ENCODE data around the gene RABL2A. TPM values are rescaled to one million over a fixed set of nuclear protein-coding genes. Genes with fewer than 3 reads are reported as not detected.
"Not testable (repeated sequence)": the region's sequence is repeated elsewhere in the genome, so short reads cannot be mapped to it uniquely, and the experiment has no call there.

The RABL2A gene
- polyA plus RNA-seq, 1 experiment, result 13.0 TPM

DNA sequence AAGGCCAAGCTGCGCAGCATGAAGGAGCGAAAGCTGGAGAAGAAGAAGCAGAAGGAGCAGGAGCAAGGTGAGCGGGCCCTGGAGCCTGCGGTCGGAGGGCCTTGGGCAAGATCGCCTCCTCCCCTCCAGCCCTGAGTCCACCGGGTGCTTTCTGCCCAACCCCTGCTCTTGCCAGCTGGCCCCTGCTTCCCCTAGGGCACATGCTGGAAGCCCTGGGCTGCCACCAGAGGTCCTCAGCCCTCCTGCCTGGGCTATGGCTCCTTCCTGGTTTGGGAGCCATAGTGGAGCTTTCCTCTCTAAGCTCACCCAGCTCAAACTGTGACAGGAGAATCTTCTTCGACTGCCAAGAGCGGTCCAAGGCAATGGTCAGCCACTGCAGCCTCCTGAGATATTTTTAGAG, 29.5 kb upstream of the RABL2A start:
- DNase-seq (ENCODE audit: low read depth, low spot score); CTCF ChIA-PET; H3K27ac ChIP-seq (ENCODE audit: low read depth, low read length); POLR2A ChIA-PET; H3K27me3 ChIP-seq (ENCODE audit: control insufficient read depth, insufficient read depth, low read length); H3K9me3 ChIP-seq (ENCODE audit: control insufficient read depth, insufficient read depth, low read length); H3K4me3 ChIP-seq (ENCODE audit: low read depth, low read length): not testable (repeated sequence)
- TF ChIP-seq, protein P1, sequence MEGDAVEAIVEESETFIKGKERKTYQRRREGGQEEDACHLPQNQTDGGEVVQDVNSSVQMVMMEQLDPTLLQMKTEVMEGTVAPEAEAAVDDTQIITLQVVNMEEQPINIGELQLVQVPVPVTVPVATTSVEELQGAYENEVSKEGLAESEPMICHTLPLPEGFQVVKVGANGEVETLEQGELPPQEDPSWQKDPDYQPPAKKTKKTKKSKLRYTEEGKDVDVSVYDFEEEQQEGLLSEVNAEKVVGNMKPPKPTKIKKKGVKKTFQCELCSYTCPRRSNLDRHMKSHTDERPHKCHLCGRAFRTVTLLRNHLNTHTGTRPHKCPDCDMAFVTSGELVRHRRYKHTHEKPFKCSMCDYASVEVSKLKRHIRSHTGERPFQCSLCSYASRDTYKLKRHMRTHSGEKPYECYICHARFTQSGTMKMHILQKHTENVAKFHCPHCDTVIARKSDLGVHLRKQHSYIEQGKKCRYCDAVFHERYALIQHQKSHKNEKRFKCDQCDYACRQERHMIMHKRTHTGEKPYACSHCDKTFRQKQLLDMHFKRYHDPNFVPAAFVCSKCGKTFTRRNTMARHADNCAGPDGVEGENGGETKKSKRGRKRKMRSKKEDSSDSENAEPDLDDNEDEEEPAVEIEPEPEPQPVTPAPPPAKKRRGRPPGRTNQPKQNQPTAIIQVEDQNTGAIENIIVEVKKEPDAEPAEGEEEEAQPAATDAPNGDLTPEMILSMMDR (IDR thresholded peaks at IDR 0.05; ENCODE audit: low read depth, low read length), result 0 out of 2 replicates have a peak, but pooled peaks have one; percentile 8

DNA sequence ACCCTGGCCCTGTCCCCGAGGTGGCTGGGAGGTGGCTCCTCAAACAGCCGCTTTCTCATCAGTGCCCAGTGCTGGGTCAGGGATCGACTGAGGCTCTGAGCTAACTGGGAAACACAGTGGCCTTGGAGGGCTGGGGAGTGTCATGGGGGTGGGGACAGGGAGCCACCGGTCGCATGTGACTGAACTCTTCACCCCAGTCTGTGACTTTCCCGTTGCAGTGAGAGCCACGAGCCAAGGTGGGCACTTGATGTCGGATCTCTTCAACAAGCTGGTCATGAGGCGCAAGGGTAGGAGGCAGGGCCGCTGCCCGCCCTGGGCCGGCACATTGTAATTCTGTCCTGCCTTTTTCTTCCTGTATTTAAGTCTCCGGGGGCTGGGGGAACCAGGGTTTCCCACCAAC, 28.9 kb upstream of the RABL2A start:
- H3K4me3 ChIP-seq (ENCODE audit: low read depth, low read length); CTCF ChIA-PET; H3K27me3 ChIP-seq (ENCODE audit: control insufficient read depth, insufficient read depth, low read length); POLR2A ChIA-PET; H3K27ac ChIP-seq (ENCODE audit: low read depth, low read length); H3K9me3 ChIP-seq (ENCODE audit: control insufficient read depth, insufficient read depth, low read length); DNase-seq (ENCODE audit: low read depth, low spot score): not testable (repeated sequence)

DNA sequence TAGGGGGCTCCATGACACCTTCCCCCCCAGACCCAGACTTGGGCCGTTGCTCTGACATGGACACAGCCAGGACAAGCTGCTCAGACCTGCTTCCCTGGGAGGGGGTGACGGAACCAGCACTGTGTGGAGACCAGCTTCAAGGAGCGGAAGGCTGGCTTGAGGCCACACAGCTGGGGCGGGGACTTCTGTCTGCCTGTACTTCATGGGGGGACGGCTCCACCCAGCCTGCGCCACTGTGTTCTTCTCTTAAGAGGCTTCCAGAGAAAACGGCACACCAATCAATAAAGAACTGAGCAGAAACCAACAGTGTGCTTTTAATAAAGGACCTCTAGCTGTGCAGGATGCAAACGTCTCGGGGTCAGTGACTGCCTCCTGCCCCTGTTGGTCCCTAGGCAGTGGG, 28.3 kb upstream of the RABL2A start:
- H3K27ac ChIP-seq (ENCODE audit: low read depth, low read length); H3K27me3 ChIP-seq (ENCODE audit: control insufficient read depth, insufficient read depth, low read length); POLR2A ChIA-PET; CTCF ChIA-PET; H3K9me3 ChIP-seq (ENCODE audit: control insufficient read depth, insufficient read depth, low read length); DNase-seq (ENCODE audit: low read depth, low spot score); H3K4me3 ChIP-seq (ENCODE audit: low read depth, low read length): not testable (repeated sequence)

DNA sequence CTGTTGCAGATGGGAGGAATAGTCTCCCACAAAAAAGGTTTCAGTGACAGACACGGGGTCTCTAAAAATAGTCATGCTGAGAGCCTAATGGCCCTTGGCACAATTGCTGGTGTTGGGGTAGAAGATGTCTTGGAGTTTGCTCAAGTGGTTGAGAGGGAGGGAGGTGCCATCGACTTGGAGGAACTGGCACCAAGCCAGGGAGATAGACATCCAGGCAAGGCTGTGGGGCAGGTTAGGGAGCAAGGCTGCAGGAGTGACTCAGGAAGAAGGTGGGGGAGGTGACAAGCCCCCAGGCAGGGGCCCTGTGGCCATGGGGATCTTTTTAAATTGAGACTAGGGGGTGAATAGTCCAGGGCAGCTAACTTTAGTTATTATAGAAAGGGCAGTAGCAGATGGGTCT, 27.9 kb upstream of the RABL2A start:
- DNase-seq (ENCODE audit: low read depth, low spot score); POLR2A ChIA-PET; H3K27me3 ChIP-seq (ENCODE audit: control insufficient read depth, insufficient read depth, low read length); H3K9me3 ChIP-seq (ENCODE audit: control insufficient read depth, insufficient read depth, low read length); H3K27ac ChIP-seq (ENCODE audit: low read depth, low read length); H3K4me3 ChIP-seq (ENCODE audit: low read depth, low read length); CTCF ChIA-PET: not testable (repeated sequence)

DNA sequence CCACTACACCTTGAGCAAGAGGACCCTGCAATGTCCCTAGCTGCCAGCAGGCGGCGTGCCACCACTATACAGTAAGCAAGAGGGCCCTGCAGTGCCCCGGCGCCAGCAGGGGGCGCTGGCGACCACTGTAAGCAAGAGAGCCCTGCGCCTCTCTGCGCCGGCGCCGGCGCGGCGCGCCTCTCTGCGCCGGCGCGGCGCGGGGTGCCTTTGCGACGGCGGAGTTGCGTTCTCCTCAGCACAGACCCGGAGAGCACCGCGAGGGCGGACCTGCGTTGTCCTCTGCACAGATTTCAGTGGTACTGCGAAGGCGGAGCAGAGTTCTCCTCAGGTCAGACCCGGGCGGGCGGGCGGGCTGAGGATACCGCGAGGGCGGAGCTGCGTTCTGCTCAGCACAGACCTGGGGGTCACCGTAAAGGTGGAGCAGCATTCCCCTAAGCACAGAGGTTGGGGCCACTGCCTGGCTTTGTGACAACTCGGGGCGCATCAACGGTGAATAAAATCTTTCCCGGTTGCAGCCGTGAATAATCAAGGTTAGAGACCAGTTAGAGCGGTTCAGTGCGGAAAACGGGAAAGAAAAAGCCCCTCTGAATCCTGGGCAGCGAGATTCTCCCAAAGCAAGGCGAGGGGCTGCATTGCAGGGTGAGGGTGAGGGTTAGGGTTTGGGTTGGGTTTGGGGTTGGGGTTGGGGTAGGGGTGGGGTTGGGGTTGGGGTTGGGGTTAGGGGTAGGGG, 24.9 kb upstream of the RABL2A start:
- DNase-seq (ENCODE audit: low read depth, low spot score); POLR2A ChIA-PET: not testable (repeated sequence)
- CTCF ChIA-PET, result interaction anchor here (0.6 kb wide), 1 partner anchor 205 kb away, joined by 3 read pairs; no protein-coding TSS in a partner anchor

DNA sequence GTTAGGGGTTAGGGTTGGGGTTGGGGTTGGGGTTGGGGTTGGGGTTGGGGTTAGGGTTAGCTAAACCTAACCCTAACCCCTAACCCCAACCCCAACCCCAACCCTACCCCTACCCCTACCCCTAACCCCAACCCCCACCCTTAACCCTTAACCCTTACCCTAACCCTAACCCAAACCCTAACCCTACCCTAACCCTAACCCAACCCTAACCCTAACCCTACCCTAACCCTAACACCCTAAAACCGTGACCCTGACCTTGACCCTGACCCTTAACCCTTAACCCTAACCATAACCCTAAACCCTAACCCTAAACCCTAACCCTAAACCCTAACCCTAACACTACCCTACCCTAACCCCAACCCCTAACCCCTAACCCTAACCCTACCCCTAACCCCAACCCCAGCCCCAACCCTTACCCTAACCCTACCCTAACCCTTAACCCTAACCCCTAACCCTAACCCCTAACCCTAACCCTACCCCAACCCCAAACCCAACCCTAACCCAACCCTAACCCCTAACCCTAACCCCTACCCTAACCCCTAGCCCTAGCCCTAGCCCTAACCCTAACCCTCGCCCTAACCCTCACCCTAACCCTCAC, 24.1 kb upstream of the RABL2A start:
- H3K4me3 ChIP-seq (ENCODE audit: low read depth, low read length), result peak overlapping the region; percentile 72
- TF ChIP-seq, protein P1 (IDR thresholded peaks at IDR 0.05; ENCODE audit: low read depth, low read length), result no peak
- H3K27ac ChIP-seq (ENCODE audit: low read depth, low read length), result peak overlapping the region; percentile 65
- CTCF ChIA-PET, result interaction anchor here (0.6 kb wide), 1 partner anchor 204 kb away, joined by 3 read pairs; no protein-coding TSS in a partner anchor
- DNase-seq (ENCODE audit: low read depth, low spot score), result no peak
- POLR2A ChIA-PET, result no interaction called here
- no peaks in the 10 kb centered on the region for H3K9me3 ChIP-seq (ENCODE audit: control insufficient read depth, insufficient read depth, low read length)
- H3K27me3 ChIP-seq (ENCODE audit: control insufficient read depth, insufficient read depth, low read length), result no peaks in the 10 kb centered on the region

More for the DNA sequence above, 24.9 kb upstream of the RABL2A start:
- not testable (repeated sequence) for H3K27me3 ChIP-seq (ENCODE audit: control insufficient read depth, insufficient read depth, low read length); H3K9me3 ChIP-seq (ENCODE audit: control insufficient read depth, insufficient read depth, low read length); H3K27ac ChIP-seq (ENCODE audit: low read depth, low read length); H3K4me3 ChIP-seq (ENCODE audit: low read depth, low read length)

DNA sequence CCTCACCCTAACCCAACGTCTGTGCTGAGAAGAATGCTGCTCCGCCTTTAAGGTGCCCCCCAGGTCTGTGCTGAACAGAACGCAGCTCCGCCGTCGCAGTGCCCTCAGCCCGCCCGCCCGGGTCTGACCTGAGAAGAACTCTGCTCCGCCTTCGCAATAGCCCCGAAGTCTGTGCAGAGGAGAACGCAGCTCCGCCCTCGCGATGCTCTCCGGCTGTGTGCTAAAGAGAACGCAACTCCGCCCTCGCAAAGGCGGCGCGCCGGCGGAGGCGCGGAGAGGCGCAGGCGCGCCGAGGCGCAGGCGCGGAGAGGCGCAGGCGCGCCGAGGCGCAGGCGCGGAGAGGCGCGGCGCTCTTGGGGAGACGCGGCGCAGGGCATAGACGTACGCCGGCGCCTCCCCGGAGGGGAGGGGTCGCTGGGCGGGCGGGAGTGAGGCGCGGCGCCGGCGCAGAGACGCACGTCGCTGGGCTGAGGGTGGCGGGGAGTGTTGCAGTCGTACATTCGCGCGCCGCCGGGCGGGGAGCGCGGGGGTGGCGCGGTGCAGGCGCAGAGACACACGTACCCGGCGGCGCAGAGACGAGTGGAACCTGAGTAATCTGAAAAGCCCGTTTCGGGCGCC, 23.5 kb upstream of the RABL2A start:
- Histone ChIP-seq H3K4me3 (ENCODE audit: low read depth, low read length) (peak overlapping the region; percentile 72), H3K27ac (ENCODE audit: low read depth, low read length) (peak overlapping the region; percentile 65)
- POLR2A ChIA-PET; H3K9me3 ChIP-seq (ENCODE audit: control insufficient read depth, insufficient read depth, low read length); H3K27me3 ChIP-seq (ENCODE audit: control insufficient read depth, insufficient read depth, low read length): not testable (repeated sequence)
- DNase-seq (ENCODE audit: low read depth, low spot score), result peak; percentile 76
- CTCF ChIA-PET, result interaction anchor here (1.3 to 1.9 kb wide), 5 partner anchors 107 to 144 kb away, joined by 3 to 9 read pairs (median 4); no protein-coding TSS in a partner anchor
